Caki2 (cell line): ENCODE data around the gene CKM. TPM values are rescaled to one million over a fixed set of nuclear protein-coding genes. Genes with fewer than 3 reads are reported as not detected.

Experiments used
- DNase-seq: peaks from one replicate; pipeline ENCODE4 v3.0.0-alpha.2; 2015; ENCODE audit warnings: low read depth
- in situ Hi-C: cut with HindIII; loops from 2 replicates; pipeline ENCODE4 v1.10.0; 2016; ENCODE audit warnings: low sequenced_read_pairs, low pct_unique_long_range_greater_than_20kb, mixed read lengths
- total RNA-seq: library from RNA; depleted of rRNA; stranded (reverse); fragments of >200 nt; shearing (Covaris generic); gene quantifications from 2 replicates; pipeline ENCODE4 v1.2.3, GENCODE V29; 2014; ENCODE audit warnings: low replicate concordance; rRNA removed

The CKM gene
- not detected in 2 replicates for total RNA-seq

DNA sequence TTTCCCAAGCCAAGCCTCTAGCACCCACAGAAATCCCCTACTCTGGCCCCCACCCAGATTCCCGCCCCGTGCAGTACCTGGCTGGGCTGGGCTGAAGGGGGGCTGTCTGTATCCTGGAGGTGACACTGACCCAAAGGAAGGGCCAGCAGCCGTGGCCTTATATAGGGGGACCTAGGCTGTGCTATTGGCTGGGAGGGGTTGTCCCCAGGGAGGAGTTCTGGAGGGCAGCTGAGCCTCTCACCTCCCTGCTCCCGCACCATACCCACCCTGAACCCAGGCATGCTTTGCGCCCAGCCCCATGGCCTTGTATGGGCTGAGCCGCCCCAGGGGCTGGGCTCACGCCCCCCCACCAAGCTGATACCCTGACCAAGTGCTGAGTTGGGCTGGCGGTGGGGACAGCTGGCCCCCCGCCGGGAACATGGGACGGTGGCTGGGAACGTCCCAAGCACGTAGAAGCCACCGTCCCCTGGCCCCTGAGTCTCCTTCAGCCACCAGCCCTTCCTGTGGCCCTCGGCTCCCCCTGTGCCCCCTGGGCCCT, at the start of gene CKM:
TSS of gene CKM (minus strand) at position 132 of the 538 bp plus-strand sequence. CDS start 3,162 bp downstream, outside the sequence.
- in situ Hi-C loops = no loop called here

DNA sequence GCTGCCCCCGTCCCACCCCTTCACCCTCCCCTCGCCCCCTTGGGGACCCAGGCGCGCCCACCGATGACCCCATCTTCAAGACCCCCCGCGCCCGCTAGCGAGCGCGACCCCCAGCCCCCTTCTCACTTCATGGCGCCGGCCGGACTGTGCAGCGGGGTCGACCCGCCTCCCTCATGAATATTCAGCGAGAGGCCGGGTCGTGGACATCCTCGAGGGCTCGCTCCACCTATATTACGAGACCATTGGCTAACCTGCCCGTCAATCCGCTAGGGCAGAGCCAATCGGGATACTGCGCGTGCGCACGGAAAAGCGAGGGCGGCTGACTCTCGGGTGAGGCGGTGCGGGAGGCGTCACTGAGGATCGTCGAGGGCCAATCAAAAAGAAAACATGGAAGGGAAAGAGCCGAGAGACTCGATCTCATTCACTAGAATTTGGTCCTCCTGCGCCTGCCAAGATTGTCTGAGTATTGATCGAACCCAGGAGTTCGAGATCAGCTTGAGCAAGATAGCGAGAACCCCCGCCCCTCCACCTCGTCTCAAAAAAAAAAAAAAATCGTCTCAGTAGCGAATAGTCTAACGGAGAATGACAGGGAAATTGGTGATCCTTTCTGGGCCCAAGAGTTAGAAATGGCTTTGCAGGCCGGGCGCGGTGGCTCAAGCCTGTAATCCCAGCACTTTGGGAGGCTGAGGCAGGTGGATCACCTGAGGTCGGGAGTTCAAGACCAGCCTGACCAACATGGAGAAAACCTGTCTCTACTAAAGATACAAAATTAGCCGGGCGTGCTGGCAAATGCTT, 47.9 kb upstream of the CKM start, which contains the start of gene ERCC2:
TSS of gene ERCC2 (minus strand) at position 164 of the 795 bp plus-strand sequence. CDS start at position 131, 33 bp downstream.
- peak; percentile 98 for DNase-seq
- in situ Hi-C loops = no loop called here

More for the DNA sequence above, at the start of gene CKM:
- no peak for DNase-seq

DNA sequence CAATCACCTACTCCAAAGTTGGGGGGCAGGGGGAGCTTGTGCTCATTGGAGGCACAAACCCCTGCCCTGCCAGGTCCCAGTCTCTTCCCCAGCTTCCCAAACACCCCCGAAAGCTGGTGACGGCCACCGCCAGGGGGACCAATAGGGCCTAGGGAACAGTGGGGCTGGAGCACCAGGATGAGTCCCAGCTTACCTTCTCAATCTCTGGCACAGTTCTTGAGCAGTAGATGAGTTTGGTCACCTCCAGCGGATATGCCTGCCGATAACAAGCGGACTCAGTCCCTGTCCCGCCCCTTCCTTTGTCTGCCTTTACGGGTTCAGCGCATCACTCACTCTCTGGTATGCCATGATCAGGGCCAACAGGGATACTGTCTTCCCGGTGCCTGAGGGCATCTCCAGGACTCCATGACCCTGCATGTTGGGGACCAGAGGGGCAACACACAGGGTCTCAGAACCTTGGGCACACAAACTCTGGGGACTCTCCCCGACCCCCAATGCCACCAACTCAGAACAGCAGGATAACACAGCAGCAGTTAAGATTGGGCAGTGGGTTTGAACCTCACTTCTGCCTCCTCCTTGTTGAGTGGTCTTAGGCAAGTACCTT, 46.2 kb upstream of the CKM start:
- in situ Hi-C loops = no loop called here
- no peak for DNase-seq

DNA sequence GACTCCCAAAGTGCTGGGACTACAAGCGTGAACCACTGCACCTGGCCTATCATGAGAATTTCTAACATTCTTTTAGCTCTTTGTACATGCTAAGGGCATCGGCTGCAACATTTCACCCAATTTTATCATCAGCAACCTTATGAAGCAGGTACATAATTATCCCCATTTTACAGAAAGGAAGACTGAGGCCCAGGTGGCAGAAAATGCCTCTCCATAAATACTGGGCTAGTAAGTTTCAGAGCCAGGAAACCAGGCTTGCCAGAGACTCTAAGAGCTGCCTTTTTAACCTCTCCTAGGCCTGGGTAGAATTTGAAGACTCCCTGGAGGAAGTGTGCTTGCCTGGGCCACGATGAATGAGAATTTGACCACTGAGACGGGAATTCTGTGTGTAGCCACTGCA, 45.5 kb upstream of the CKM start:
- in situ Hi-C loops = no loop called here

DNA sequence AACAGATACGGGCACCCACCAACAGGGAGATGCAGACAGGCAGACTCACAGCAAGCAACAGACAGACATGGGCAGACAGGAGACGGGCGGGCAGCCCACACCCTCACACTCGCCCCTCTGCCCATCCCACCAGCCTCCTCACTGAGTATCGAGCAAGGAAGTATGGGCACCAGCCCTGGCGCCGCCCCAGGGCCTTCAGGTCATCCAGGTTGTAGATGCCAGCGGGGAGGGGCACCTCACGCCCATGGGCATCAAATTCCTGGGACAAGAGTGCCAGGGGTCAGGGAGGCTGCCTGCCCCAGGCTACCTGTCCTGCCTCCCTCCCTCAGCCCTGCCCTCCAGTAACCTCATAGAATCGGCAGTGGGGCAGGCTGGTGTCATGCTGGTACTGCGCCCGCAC, 42.0 kb upstream of the CKM start:
- DNase-seq = no peak
- in situ Hi-C loops = no loop called here

More for the DNA sequence above, 45.5 kb upstream of the CKM start:
- no peak for DNase-seq

DNA sequence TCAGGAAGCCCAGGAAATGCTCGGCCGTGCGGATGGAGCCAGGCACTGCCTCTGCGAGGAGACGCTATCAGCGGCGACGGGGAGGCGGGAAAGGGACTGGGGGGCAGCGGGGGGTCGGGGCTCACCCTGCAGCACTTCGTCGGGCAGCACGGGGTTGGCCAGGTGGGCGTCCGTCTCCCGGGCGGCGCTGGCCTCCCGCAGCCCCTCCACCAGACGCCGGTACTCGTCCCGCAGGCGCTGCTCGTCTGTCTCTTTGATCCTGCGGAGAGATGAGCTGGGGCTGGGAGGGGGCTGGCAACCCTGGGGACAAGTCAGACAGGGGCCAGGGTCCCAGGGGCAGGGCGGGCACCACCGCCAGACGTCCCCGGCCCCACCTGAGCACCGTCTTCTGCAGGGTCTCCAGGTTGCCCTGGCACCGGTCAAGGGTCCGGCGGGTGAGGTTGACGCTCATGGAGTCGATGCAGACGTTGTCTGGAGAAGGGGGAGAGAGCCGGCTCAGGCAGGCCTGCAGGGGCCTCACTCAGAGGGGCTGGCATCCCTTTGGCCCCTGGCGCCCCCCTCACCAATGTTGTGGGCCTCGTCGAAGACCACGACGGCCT, 41.3 kb upstream of the CKM start:
- in situ Hi-C loops = no loop called here
- no peak for DNase-seq

DNA sequence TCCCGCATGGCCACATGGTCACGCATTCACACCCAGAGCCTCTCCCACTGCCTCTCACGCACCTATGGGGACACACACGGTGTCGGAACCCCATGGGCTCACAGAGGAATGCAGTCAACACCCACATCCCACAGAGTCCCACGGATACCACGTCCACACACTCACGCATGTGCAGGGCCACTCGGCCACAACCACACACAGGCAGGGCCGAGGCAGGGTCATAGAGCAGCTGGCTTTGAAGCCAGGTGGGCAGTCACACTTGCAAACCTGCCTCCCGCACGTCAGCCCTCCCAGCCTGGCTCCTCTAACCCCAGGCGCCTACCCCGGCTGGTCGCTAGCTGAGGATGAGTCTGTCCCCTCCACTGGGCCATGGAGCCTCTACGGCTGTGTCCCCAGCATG, 39.6 kb upstream of the CKM start:
- in situ Hi-C loops = no loop called here
- DNase-seq = no peak

DNA sequence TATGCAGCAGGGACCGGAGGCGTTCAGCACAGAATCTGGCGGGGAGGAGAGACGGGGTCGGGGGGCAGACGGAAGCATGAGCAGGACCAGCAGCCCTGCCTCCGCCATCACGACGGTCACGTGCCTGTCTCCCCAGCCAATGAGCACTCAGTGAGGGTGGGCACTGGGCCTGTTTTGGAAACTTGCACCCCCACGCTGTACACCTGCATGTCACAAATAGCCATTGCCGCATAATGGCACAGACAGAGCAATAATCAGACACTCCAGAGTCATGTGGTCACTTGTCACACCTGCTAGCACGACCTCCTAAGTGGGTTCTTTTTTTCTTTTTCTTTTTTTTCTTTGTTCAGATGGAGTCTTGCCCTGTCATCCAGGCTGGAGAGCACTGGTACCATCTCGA, 38.9 kb upstream of the CKM start:
- in situ Hi-C loops = no loop called here
- no peak for DNase-seq

DNA sequence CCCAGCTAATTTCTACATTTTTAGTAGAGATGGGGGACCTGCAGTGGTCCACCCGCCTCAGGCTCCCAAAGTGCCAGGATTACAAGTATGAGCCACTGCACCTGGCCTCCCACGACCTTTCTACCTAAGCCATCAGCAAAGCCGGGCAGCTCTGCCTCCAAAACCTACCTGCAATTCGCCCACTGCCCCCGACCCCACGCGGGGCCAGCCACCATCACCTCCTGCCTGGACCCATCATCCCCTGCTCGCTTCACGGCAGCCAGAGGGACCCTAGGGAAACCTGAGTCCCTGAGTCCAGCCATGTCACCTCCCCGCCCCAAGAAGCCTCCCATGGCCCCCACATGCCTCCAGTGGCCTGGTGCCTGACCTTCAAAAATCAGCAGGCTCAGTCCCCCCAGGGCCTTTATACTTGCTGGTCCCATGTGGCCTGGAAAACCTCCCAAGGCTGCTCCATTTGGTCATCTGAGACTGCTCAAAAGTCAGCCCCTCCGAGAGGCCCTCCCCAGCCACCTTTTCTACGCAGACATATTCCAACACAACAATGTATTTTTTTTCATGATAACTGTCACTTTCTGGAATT, 35.6 kb upstream of the CKM start:
- DNase-seq = no peak
- in situ Hi-C loops = no loop called here

DNA sequence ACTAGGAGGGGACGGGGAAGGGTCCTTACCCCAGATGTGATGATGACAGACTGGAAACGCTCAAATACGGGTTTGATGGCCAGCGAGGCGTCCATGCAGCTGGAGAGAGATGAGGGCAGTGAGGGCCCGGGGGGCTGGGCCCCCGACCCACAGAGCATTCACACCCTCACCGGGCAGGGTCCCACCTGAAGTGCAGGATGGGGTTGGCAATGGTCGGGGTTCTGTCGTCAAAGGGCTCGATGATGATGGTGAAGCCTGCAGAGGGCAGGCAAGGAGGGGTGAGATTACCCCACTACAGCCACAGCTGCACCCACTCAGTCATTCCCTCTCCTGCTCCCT, 34.7 kb upstream of the CKM start:
- in situ Hi-C loops = no loop called here

DNA sequence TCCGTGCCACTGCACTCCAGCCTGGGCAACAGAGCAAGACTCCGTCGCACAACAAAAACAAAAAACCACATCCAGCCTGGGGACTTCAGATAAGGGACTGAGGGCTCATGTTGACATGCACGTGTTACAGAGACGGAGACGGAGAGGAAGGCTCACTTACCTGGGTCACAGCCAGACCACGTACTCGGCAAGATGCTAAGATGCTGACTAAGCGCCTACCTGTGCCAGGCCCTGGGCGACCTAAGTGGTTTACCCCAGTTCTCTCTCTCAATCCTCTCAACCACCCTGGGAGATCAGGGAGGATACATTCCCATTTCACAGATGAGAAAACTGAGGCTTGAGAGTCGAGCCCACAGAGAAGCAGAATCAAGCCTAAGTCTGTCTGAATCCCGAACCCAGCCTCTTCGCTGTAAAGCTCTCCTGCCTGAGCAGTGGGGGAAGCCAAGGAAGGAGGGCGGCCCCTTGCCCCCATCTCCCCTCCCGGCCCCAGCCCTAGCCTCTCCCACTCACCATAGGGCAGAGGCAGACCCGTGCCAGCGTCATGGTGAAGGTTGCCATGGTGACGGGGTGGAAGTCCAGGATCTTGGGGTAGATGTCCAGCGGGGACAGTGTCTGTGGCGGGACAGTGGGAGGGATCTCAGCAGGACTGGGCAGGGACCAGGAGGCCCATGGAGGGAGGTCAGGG, 34.2 kb upstream of the CKM start:
- no peak for DNase-seq
- in situ Hi-C loops = no loop called here

More for the DNA sequence above, 34.7 kb upstream of the CKM start:
- no peak for DNase-seq

DNA sequence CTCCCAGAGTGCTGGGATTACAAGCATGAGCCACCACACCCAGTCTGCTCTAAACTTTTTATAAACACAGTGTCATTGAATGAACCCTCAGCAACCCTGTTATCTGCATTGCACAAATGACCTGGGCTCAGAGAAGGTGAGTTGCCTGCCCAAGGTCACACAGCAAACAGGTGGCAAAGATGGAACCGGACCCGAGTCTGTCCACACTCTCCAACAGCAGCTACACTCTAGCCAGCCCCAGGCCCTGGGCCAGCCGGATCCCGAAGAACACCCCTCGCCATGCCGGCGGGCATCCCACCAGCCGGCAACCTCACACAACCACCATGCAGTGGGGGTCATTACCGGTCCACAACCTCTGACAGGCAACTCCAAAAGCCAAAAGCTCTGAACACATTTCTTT, 33.2 kb upstream of the CKM start:
- no peak for DNase-seq
- in situ Hi-C loops = no loop called here

DNA sequence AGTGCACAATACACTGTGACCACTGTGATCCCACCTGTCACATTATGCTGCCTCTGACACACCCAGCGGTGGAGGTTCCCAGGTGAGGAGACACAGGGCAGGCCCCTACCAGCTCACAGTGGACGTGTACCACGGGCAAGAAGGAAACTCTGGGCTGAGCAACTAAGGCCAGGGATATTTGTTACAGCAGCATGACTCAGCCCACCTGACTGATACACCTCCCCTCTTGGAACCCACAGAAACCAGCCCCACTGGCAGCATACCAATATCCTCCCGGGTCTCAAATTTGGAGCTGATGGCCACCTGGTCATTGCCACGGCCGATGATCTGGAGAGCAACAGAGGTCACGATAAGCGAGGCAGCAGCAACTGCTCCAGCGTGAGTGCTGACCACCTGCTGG, 32.7 kb upstream of the CKM start:
- in situ Hi-C loops = no loop called here
- no peak for DNase-seq

DNA sequence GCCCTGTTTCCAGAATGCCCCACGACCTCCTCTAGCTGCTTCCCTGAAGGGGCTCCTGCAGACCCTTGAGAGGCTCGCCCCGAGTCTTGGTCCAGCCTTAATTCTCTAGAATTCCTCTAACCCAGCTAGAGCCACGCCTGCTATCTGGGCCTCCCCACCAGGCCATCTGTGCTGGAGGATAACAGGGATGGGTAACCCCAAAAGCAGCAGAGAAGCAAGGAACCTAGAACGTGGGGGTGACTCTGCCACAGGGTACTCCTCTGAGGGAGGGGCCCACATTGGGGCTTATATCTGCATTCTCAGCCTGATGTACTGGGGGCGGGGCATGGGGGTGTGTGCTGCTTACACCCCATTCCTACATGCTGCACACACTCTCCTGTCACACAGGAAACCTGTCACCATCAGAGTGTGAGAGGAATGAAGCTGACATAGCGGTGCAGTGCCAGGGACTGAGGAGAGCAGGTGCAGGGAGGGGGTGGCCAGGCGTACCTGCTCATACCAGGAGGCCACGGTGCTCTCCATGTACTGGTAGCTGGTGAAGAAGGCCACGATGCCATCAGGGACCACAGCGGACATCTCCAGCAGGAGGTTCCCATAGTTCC, 31.7 kb upstream of the CKM start:
- DNase-seq = no peak
- in situ Hi-C loops = no loop called here

DNA sequence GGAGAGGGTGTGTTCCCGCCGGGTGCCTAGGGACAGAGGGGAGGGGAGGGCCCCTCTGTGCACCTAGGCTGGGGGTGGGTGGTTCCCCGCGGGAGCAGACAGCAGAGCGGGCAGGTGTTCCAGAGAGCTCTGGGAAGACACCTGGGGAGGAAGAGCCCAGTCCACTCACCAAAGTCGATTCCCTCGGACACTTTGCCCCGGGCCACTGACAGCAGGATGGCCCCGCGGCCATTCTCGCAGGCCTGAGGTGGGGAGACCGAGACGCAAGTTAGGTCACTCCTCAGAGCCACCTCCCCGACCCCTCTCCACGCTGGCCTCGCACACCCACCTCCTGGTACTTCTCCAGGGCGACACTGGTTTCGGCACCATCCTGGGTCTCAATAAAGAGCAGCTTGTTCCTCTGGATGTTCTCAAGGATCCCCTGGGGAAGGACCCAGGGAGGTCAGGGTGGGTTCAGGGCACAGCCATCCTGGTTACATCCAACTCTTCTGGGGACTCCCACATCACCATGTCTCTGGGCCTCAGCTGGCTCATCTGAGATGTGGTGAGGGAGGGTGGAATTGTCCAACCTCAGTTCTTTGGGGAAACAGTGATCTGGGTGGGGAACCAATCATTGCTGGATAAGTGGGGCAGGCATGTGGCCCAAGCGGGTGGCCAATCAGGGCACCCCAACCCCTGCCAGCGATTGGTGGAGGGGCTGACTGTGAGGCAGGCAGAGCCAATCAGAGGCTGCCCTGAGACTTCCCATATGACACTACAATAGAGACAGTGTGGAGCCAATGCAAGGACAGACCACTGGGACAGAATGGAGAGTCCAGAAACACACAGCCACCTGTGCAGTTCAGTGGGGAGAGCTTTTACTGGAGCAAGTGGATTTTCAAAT, 30.5 kb upstream of the CKM start:
- in situ Hi-C loops = no loop called here
- no peak for DNase-seq

DNA sequence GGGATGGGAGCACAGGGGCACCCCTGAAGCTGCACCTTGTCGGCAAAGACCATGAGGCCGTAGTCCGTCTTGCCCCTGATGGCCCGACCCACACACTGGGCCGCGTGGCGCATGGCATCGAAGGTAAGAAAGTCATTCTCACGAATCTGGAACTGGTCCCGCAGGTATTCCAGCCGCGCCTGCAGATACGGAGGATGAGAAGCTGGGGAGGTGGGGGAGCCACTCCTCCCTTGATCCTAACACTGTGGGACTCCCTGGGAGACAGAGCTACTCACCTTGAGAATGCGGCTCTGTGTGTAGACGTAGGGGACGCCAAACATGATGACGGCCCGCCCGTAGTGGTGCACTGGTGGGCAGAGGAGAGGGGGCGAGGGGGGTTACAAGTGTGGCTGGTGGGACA, 29.8 kb upstream of the CKM start:
- DNase-seq = no peak
- in situ Hi-C loops = no loop called here

DNA sequence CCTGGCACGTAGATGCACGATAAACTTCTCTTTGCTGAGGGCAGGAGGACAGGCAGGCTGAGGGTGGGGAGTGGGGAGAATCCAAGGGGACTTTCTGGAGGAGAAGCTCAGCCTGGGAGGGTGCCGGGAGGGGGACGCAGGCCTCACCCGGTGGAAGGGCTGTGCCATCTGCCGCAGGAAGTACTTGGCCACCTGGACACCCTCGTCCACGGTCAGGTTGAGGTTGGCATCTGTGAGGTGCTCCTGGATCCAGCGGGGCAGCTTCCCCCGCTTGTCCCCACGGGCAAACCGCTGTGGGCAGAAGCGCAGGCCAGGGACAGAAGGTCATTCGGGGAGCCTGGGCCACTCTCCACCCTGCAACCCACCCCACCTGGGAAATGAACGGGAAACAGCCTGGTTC, 29.4 kb upstream of the CKM start:
- in situ Hi-C loops = no loop called here
- DNase-seq = no peak
